B cell (primary cell): Measurements from ENCODE around the gene ANKRD44. TPM values are rescaled to one million over a fixed set of nuclear protein-coding genes. Genes with fewer than 3 reads are reported as not detected.
A peak's percentile ranks its signal among the peaks of the same experiment; 100 is the strongest.

Source experiments
- ATAC-seq: fragments of 200-7000 bp; cut with Tn5 transposase; one replicate; pipeline ENCODE4 v1.10.0; 2021; ENCODE audit warnings: low read depth, mild to moderate bottlenecking, moderate number of reproducible peaks, moderate library complexity
- CTCF ChIA-PET: fragments of 350-600 bp; sonication (Branson Sonifier 250); formaldehyde crosslinking; loops from one replicate; lab custom pipeline; 2021; ENCODE audit warnings: antibody characterized with exemption, inconsistent platforms; lab: Charles Lee
- POLR2A ChIA-PET: fragments of 350-600 bp; sonication (Branson Sonifier 250); formaldehyde crosslinking; loops from one replicate; lab custom pipeline; 2021; ENCODE audit warnings: antibody characterized with exemption; lab: Charles Lee
- DNase-seq: peaks from one replicate; pipeline ENCODE4 v3.0.0; 2013
- H2AFZ ChIP-seq: 2 replicates; pipeline ENCODE4 v1.6.1; 2012; ENCODE audit warnings: mild to moderate bottlenecking, low read depth, low read length; ENCODE audit not compliant: insufficient read depth, poor library complexity, severe bottlenecking
- H3K27ac ChIP-seq, 2 donors: 1 replicate in 1 of 2; 2 replicates in 1 of 2; pipeline ENCODE4 v1.5.1; 2012 to 2013; ENCODE audit warnings: low read length in 2 of 2, mild to moderate bottlenecking in 2 of 2, moderate library complexity in 1 of 2
- H3K27me3 ChIP-seq, 4 experiments: fragments of 200-600 bp in 1 of 4; sonication (generic) in 1 of 4; replicated peaks in 1 of 4; 1 replicate in 2 of 4; 2 replicates in 2 of 4; pipeline versions ENCODE4 v1.6.1 to v1.7.0; 2013 to 2016; ENCODE audit warnings: low read length in 3 of 4, mild to moderate bottlenecking in 2 of 4, mixed read lengths in 1 of 4, moderate library complexity in 1 of 4; ENCODE audit not compliant: insufficient read depth in 4 of 4, control insufficient read depth in 3 of 4; ENCODE audit errors: control extremely low read depth in 1 of 4
- H3K36me3 ChIP-seq, 2 experiments: replicated peaks in 1 of 2; 1 replicate in 1 of 2; 2 replicates in 1 of 2; pipeline versions ENCODE4 v1.6.1 to v1.7.1; 2013; ENCODE audit warnings: low read length in 1 of 2; ENCODE audit not compliant: insufficient read depth in 2 of 2, control insufficient read depth in 1 of 2; ENCODE audit errors: control extremely low read depth in 1 of 2, extremely low read depth in 1 of 2
- H3K4me1 ChIP-seq, 2 donors: fragments of 200-600 bp in 1 of 2; sonication (generic) in 1 of 2; 1 replicate in 1 of 2; 2 replicates in 1 of 2; pipeline versions ENCODE4 v1.5.1 to v1.6.1; 2013 to 2017; ENCODE audit warnings: low read length in 2 of 2; ENCODE audit not compliant: control insufficient read depth in 2 of 2, insufficient read depth in 2 of 2
- H3K4me2 ChIP-seq: replicated peaks from 2 replicates; pipeline ENCODE3; 2012; ENCODE audit warnings: mild to moderate bottlenecking, low read depth, low read length; ENCODE audit not compliant: poor library complexity, severe bottlenecking
- H3K4me3 ChIP-seq, 5 experiments: fragments of 200-600 bp in 1 of 5; sonication (generic) in 1 of 5; 1 replicate in 3 of 5; 2 replicates in 2 of 5; pipeline versions ENCODE4 v1.5.1 to v1.7.0; 2011 to 2016; ENCODE audit warnings: low read length in 4 of 5, mild to moderate bottlenecking in 4 of 5, low read depth in 2 of 5, control low read depth in 1 of 5, moderate library complexity in 1 of 5; ENCODE audit not compliant: insufficient read depth in 1 of 5; ENCODE audit errors: control extremely low read depth in 1 of 5, extremely low read depth in 1 of 5
- H3K79me2 ChIP-seq: fragments of 200-600 bp; sonication (generic); one replicate; pipeline ENCODE4 v1.6.0; 2016; ENCODE audit warnings: low read length; ENCODE audit not compliant: control insufficient read depth, insufficient read depth
- H3K9ac ChIP-seq: fragments of 200-600 bp; sonication (generic); 2 replicates; pipeline ENCODE4 v1.6.1; 2017; ENCODE audit warnings: mild to moderate bottlenecking, low read length, moderate library complexity
- H3K9me3 ChIP-seq, 3 donors: one replicate each; pipeline versions ENCODE4 v1.6.1 to v1.7.1; 2013; ENCODE audit warnings: low read length in 2 of 3; ENCODE audit not compliant: control insufficient read depth in 2 of 3, insufficient read depth in 1 of 3; ENCODE audit errors: control extremely low read depth in 1 of 3
- H4K20me1 ChIP-seq: 2 replicates; pipeline ENCODE4 v1.6.0; 2012; ENCODE audit warnings: mild to moderate bottlenecking, low read length; ENCODE audit not compliant: insufficient read depth, control insufficient read depth, poor library complexity, severe bottlenecking
- H3K27ac Mint-ChIP-seq: one replicate; pipeline ENCODE4 v1.8.0; 2021; ENCODE audit warnings: mixed read lengths
- H3K27me3 Mint-ChIP-seq: one replicate; pipeline ENCODE4 v1.8.0; 2021; ENCODE audit warnings: mixed read lengths
- H3K4me1 Mint-ChIP-seq: one replicate; pipeline ENCODE4 v1.8.0; 2021; ENCODE audit warnings: mixed read lengths
- H3K4me3 Mint-ChIP-seq: one replicate; pipeline ENCODE4 v1.8.0; 2021; ENCODE audit warnings: mixed read lengths
- H3K9me3 Mint-ChIP-seq: one replicate; pipeline ENCODE4 v1.8.0; 2022; ENCODE audit warnings: mixed read lengths; ENCODE audit not compliant: insufficient read depth
- CTCF ChIP-seq: fragments of 200-600 bp; IDR thresholded peaks from one replicate; pipeline ENCODE4 v1.8.0; 2022; ENCODE audit warnings: antibody characterized with exemption, mild to moderate bottlenecking
- EZH2 ChIP-seq: IDR thresholded peaks from 2 replicates; pipeline ENCODE4 v1.6.1; 2012; ENCODE audit warnings: borderline replicate concordance, low read depth, mild to moderate bottlenecking, moderate library complexity, low read length; ENCODE audit not compliant: insufficient read depth, poor library complexity, severe bottlenecking
- WGBS: methylation state at CpG from one replicate; pipeline ENCODE4 v1.1.5; 2013; ENCODE audit warnings: missing lambda C conversion rate; ENCODE audit not compliant: insufficient coverage; 5-methylcytosine and 5-hydroxymethylcytosine counted together
- intact Hi-C: fragments of 100-400 bp; cut with micrococcal nuclease; formaldehyde crosslinking; loops from one replicate; pipeline ENCODE4 v1.10.0; 2022
- polyA plus RNA-seq: library from polyadenylated mRNA; depleted of rRNA; stranded (reverse); fragments of >200 nt; gene quantifications from 2 replicates; pipeline ENCODE4 v1.2.3, GENCODE V29; 2012
- total RNA-seq, 2 donors: library from RNA; stranded (reverse); fragments of 120-200 nt in 1 of 2; gene quantifications; 1 replicate in 1 of 2; 2 replicates in 1 of 2; pipeline versions ENCODE4 v1.2.3 to v1.2.4, GENCODE V29; 2013 to 2022

Gene ANKRD44
- total and polyA plus RNA-seq, 2 donors (not counting 1 experiment from before 2014, with no cell fraction given): 92.6 to 457 TPM

- peaks cover 6 to 22% of the 10 kb centered on the region in 2 experiments for H3K36me3 ChIP-seq
- H3K27me3 ChIP-seq: no peaks in the 10 kb centered on the region
- Mint-ChIP-seq H3K27ac (no peak overlapping the region), H3K9me3 (no peaks in the 10 kb centered on the region), H3K4me3 (peak overlapping the region; percentile 17), H3K27me3 (no peaks in the 10 kb centered on the region), H3K4me1 (peaks cover 92% of the 10 kb centered on the region)
- peaks cover 100% of the 10 kb centered on the region for H3K79me2 ChIP-seq
- ATAC-seq (no peak), DNase-seq (no peak)
- no peak overlapping the region for H2AFZ ChIP-seq
- H3K27ac ChIP-seq: no peak overlapping the region
- CTCF ChIA-PET: interaction anchor here (1.4 kb wide), 1 partner anchor 35 kb away, joined by 4 read pairs; no protein-coding TSS in a partner anchor
- peaks cover 80 to 83% of the 10 kb centered on the region in 2 donors for H3K4me1 ChIP-seq
- TF ChIP-seq CTCF: no peak
- TF ChIP-seq EZH2: no peak
- H3K9me3 ChIP-seq: no peaks in the 10 kb centered on the region
- POLR2A ChIA-PET: interaction anchor here (0.7 kb wide), 1 partner anchor 91 kb away, joined by 4 read pairs; no protein-coding TSS in a partner anchor
- H4K20me1 ChIP-seq: peaks cover 71% of the 10 kb centered on the region
- intact Hi-C loops: no loop called here
- H3K9ac ChIP-seq: no peak overlapping the region
- H3K4me2 ChIP-seq: peak overlapping the region; percentile 31
- H3K4me3 ChIP-seq: no peak overlapping the region
Observed at GRCh38 chr2:197233473-197233872, 77.1 kb downstream of the ANKRD44 start.

GRCh38 chr2:197232010-197232409 is 78.6 kb downstream of the ANKRD44 start:
- Mint-ChIP-seq H3K4me3 (no peak overlapping the region), H3K9me3 (no peaks in the 10 kb centered on the region), H3K27ac (peak overlapping the region; percentile 54), H3K4me1 (peaks cover 90% of the 10 kb centered on the region), H3K27me3 (no peaks in the 10 kb centered on the region)
- Histone ChIP-seq H3K4me2 (no peak overlapping the region), H3K36me3 (peaks cover 2 to 28% of the 10 kb centered on the region in 2 experiments), H3K9ac (no peak overlapping the region), H4K20me1 (peaks cover 70% of the 10 kb centered on the region), H3K4me3 (no peak overlapping the region), H3K79me2 (peaks cover 100% of the 10 kb centered on the region), H3K27me3 (no peaks in the 10 kb centered on the region), H3K9me3 (no peaks in the 10 kb centered on the region), H3K4me1 (peaks cover 78 to 82% of the 10 kb centered on the region in 2 donors), H2AFZ (no peak overlapping the region), H3K27ac (peak overlapping the region in 1 of 2 donors; percentile 1)
- intact Hi-C loops: no loop called here
- TF ChIP-seq CTCF (no peak), EZH2 (no peak)
- POLR2A ChIA-PET: no interaction called here
- no CpG with 5 or more reads among the region's 2 CpGs for WGBS
- CTCF ChIA-PET: interaction anchor here (1.1 kb wide), 1 partner anchor 118 kb away, joined by 4 read pairs; no protein-coding TSS in a partner anchor
- ATAC-seq: no peak
- DNase-seq: no peak
